Bronchial epithelial cell (primary cell): ENCODE measurements around the gene ARHGAP10. TPM values are rescaled to one million over a fixed set of nuclear protein-coding genes. Genes with fewer than 3 reads are reported as not detected.

Experiments used
- DNase-seq: peaks from one replicate; pipeline ENCODE4 v3.0.0-alpha.2; 2010; ENCODE audit warnings: low read depth
- FAIRE-seq: peaks from 2 replicates; lab custom pipeline; 2011; peaks lifted over from hg19 to GRCh38; lab: Jason Lieb, UNC
- H3K27me3 ChIP-seq: 2 replicates; pipeline ENCODE4 v1.5.1; 2011; ENCODE audit warnings: low read length; ENCODE audit not compliant: control insufficient read depth, insufficient read depth
- H3K36me3 ChIP-seq: 2 replicates; pipeline ENCODE4 v1.5.1; 2011; ENCODE audit warnings: low read length; ENCODE audit not compliant: control insufficient read depth, insufficient read depth
- H3K4me3 ChIP-seq: 2 replicates; pipeline ENCODE4 v1.5.1; 2011; ENCODE audit warnings: mild to moderate bottlenecking, low read depth, low read length, control low read depth
- CTCF ChIP-seq: IDR thresholded peaks from 2 replicates; pipeline ENCODE4 v1.5.1; 2011; ENCODE audit warnings: mild to moderate bottlenecking, moderate library complexity, low read length, control low read depth, inconsistent platforms; ENCODE audit not compliant: insufficient read depth, severe bottlenecking
- total RNA-seq: library from RNA; depleted of rRNA; stranded (reverse); fragments of >200 nt; gene quantifications from 2 replicates; pipeline ENCODE4 v1.2.1, GENCODE V29; 2014

ARHGAP10 gene
- total RNA-seq, 1 donor from 2014 or later = 8.4 TPM

GRCh38 chr4:147981305-147981704 lies 249.4 kb downstream of the ARHGAP10 start:
- FAIRE-seq (no peak), DNase-seq (peak; percentile 10)
- no peak overlapping the region for H3K4me3 ChIP-seq
- no peaks in the 10 kb centered on the region for H3K36me3 ChIP-seq
- TF ChIP-seq CTCF = no peak
- no peaks in the 10 kb centered on the region for H3K27me3 ChIP-seq

- DNase-seq = peak; percentile 29
- peak; percentile 79 for TF ChIP-seq CTCF
- FAIRE-seq = no peak
Observed at GRCh38 chr4:147984065-147984777, 252.3 kb downstream of the ARHGAP10 start.

DNA sequence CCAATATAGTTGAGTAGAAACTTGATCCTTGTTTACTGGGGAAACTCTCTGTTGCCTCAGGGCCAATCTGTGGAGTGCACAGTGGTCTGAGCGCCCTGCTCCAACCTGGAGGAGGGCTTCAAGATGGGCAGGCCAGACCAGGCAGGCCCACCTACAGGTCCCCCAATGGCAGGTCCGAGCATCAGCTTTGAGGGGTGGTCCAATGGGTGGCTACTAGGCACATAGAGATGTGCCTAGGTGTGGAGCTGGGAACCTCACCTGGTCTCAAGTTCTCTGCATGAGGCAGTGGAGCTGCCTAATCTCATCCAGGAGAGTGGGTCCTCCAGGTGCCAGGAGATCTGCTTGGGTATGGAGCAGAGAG lies 252.9 kb downstream of the ARHGAP10 start:
- FAIRE-seq = no peak
- no peak for DNase-seq
- no peaks in the 10 kb centered on the region for H3K36me3 ChIP-seq
- no peak overlapping the region for H3K4me3 ChIP-seq
- no peaks in the 10 kb centered on the region for H3K27me3 ChIP-seq
- no peak for TF ChIP-seq CTCF

More at GRCh38 chr4:147984065-147984777, 252.3 kb downstream of the ARHGAP10 start:
- Histone ChIP-seq H3K27me3 (no peaks in the 10 kb centered on the region), H3K36me3 (no peaks in the 10 kb centered on the region), H3K4me3 (no peak overlapping the region)

DNA sequence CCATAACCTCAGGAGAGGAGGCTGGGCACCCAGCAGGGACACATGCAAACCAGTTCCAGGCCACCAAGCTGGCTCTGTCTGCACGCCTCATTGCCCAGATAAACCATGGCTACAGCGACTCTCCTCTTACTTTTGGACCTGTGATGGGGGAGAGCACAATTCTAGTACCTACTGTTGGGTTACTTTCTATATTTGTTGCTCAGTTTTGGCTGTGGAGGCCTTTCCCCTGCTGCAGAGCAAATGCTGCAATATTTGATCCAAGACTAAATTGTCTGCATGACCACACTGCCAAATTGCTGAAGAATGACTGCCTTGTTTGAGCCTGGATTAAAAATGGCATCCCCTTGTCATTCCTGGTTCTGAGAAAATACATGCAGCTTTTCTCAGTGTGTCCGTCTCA lies 253.5 kb downstream of the ARHGAP10 start:
- no peak for TF ChIP-seq CTCF
- DNase-seq (no peak), FAIRE-seq (peak; percentile 28)
- H3K27me3 ChIP-seq = no peaks in the 10 kb centered on the region
- no peaks in the 10 kb centered on the region for H3K36me3 ChIP-seq
- H3K4me3 ChIP-seq = no peak overlapping the region

- no peaks in the 10 kb centered on the region for H3K27me3 ChIP-seq
- DNase-seq = no peak
- H3K4me3 ChIP-seq = no peak overlapping the region
- TF ChIP-seq CTCF = no peak
- no peaks in the 10 kb centered on the region for H3K36me3 ChIP-seq
- no peak for FAIRE-seq
Observed at GRCh38 chr4:147987252-147987651, 255.4 kb downstream of the ARHGAP10 start.
